ENCODE measurements around the gene DDX59.

- no peak for TF ChIP-seq TARDBP (IDR thresholded peaks at IDR 0.05)
- TF ChIP-seq NUFIP1 (IDR thresholded peaks at IDR 0.05; ENCODE audit: partially characterized antibody): no peak
- no peak for TF ChIP-seq CTCF (IDR thresholded peaks at IDR 0.05 in 2 of 3, conservative IDR thresholded peaks at IDR 0.05 in 1 of 3; ENCODE audit: insufficient read depth in 2 of 3, low read depth in 1 of 3, low read length in 3 of 3)
- TF ChIP-seq MAX (CRISPR knock-in tag; IDR thresholded peaks at IDR 0.05): no peak
Measured at GRCh38 chr1:200610846-200611245, 58.9 kb downstream of the DDX59 start.

All from K562 (cell line).